ENCODE results near the gene HK2.
A peak's percentile ranks its signal among the peaks of the same experiment; 100 is the strongest.

The HK2 gene

GRCh38 chr2:74860521-74860920 is 26.6 kb downstream of the HK2 start:
- H3K9ac ChIP-seq (ENCODE audit: low read depth, low read length), result no peak overlapping the region
- no peak overlapping the region for H3K4me2 ChIP-seq (ENCODE audit: insufficient read depth, low read length)
- no peak for ATAC-seq (ENCODE audit: insufficient read depth, low read depth)
- DNase-seq, result no peak
- no peak overlapping the region for H2AFZ ChIP-seq (ENCODE audit: low read depth, low read length)
- H3K27ac ChIP-seq (ENCODE audit: low read length), result no peak overlapping the region
- H3K36me3 ChIP-seq (ENCODE audit: insufficient read depth, low read length), result peaks cover 93% of the 10 kb centered on the region
- no peaks in the 10 kb centered on the region for H3K9me3 ChIP-seq (ENCODE audit: insufficient read depth, low read length, severe bottlenecking)
- H3K4me3 ChIP-seq (ENCODE audit: low read depth in 1 of 2, low read length in 2 of 2), result no peak overlapping the region
- no peaks in the 10 kb centered on the region; the same call in 1 of the 2 replicates for H3K4me1 ChIP-seq (ENCODE audit: insufficient read depth, low read length)
- TF ChIP-seq EZH2 (IDR thresholded peaks at IDR 0.05; ENCODE audit: borderline replicate concordance, low read depth, low read length, severe bottlenecking) (no peak), CTCF (IDR thresholded peaks at IDR 0.05; ENCODE audit: borderline replicate concordance, extremely low read depth, low read length, poor library complexity, severe bottlenecking) (no peak)
- no peaks in the 10 kb centered on the region for H3K27me3 ChIP-seq (ENCODE audit: insufficient read depth, low read length, poor library complexity)
- H3K79me2 ChIP-seq (ENCODE audit: insufficient read depth, low read length), result peaks cover 84% of the 10 kb centered on the region
- H4K20me1 ChIP-seq (ENCODE audit: insufficient read depth, low read length), result peaks cover 57% of the 10 kb centered on the region

- no peak for ATAC-seq (ENCODE audit: insufficient read depth, low read depth)
- Histone ChIP-seq H3K79me2 (ENCODE audit: insufficient read depth, low read length) (peaks cover 86% of the 10 kb centered on the region), H4K20me1 (ENCODE audit: insufficient read depth, low read length) (peaks cover 60% of the 10 kb centered on the region)
Observed at GRCh38 chr2:74861531-74861930, 27.6 kb downstream of the HK2 start.

GRCh38 chr2:74862020-74862964 is 28.4 kb downstream of the HK2 start:
- Histone ChIP-seq H2AFZ (ENCODE audit: low read depth, low read length) (no peak overlapping the region), H4K20me1 (ENCODE audit: insufficient read depth, low read length) (peaks cover 61% of the 10 kb centered on the region), H3K9me3 (ENCODE audit: insufficient read depth, low read length, severe bottlenecking) (no peaks in the 10 kb centered on the region), H3K4me1 (ENCODE audit: insufficient read depth, low read length) (no peaks in the 10 kb centered on the region; the same call in 1 of the 2 replicates), H3K36me3 (ENCODE audit: insufficient read depth, low read length) (peaks cover 93% of the 10 kb centered on the region), H3K4me2 (ENCODE audit: insufficient read depth, low read length) (no peak overlapping the region), H3K4me3 (ENCODE audit: low read depth in 1 of 2, low read length in 2 of 2) (no peak overlapping the region), H3K79me2 (ENCODE audit: insufficient read depth, low read length) (peaks cover 83% of the 10 kb centered on the region), H3K27me3 (ENCODE audit: insufficient read depth, low read length, poor library complexity) (no peaks in the 10 kb centered on the region), H3K9ac (ENCODE audit: low read depth, low read length) (no peak overlapping the region), H3K27ac (ENCODE audit: low read length) (0 out of 2 replicates have a peak overlapping the region, but pooled peaks have one; percentile 20)
- ATAC-seq (ENCODE audit: insufficient read depth, low read depth) (no peak; the same call in 2 of the 3 replicates), DNase-seq (no peak)
- no peak for TF ChIP-seq CTCF (IDR thresholded peaks at IDR 0.05; ENCODE audit: borderline replicate concordance, extremely low read depth, low read length, poor library complexity, severe bottlenecking)
- no peak for TF ChIP-seq EZH2 (IDR thresholded peaks at IDR 0.05; ENCODE audit: borderline replicate concordance, low read depth, low read length, severe bottlenecking)

More at GRCh38 chr2:74861531-74861930, 27.6 kb downstream of the HK2 start:
- no peak for TF ChIP-seq EZH2 (IDR thresholded peaks at IDR 0.05; ENCODE audit: borderline replicate concordance, low read depth, low read length, severe bottlenecking)
- no peak for TF ChIP-seq CTCF (IDR thresholded peaks at IDR 0.05; ENCODE audit: borderline replicate concordance, extremely low read depth, low read length, poor library complexity, severe bottlenecking)
- H3K4me1 ChIP-seq (ENCODE audit: insufficient read depth, low read length), result no peaks in the 10 kb centered on the region; the same call in 1 of the 2 replicates
- H3K27me3 ChIP-seq (ENCODE audit: insufficient read depth, low read length, poor library complexity), result no peaks in the 10 kb centered on the region
- no peak overlapping the region for H3K4me2 ChIP-seq (ENCODE audit: insufficient read depth, low read length)
- no peak overlapping the region for H3K9ac ChIP-seq (ENCODE audit: low read depth, low read length)
- H2AFZ ChIP-seq (ENCODE audit: low read depth, low read length), result no peak overlapping the region
- no peak overlapping the region for H3K27ac ChIP-seq (ENCODE audit: low read length)
- no peak overlapping the region for H3K4me3 ChIP-seq (ENCODE audit: low read depth in 1 of 2, low read length in 2 of 2)
- H3K36me3 ChIP-seq (ENCODE audit: insufficient read depth, low read length), result peaks cover 93% of the 10 kb centered on the region
- no peaks in the 10 kb centered on the region for H3K9me3 ChIP-seq (ENCODE audit: insufficient read depth, low read length, severe bottlenecking)
- no peak for DNase-seq

Data from DND-41 (cell line).